ENCODE data around the gene MRTFA.

The MRTFA gene

GRCh38 chr22:40671369-40671768 is 34.9 kb upstream of the MRTFA start:
- H3K4me3 ChIP-seq (ENCODE audit: low read length) = no peak overlapping the region
- no peak for DNase-seq (ENCODE audit: low read depth)
- TF ChIP-seq CTCF (conservative IDR thresholded peaks at IDR 0.05; ENCODE audit: low read length) = no peak

DNA sequence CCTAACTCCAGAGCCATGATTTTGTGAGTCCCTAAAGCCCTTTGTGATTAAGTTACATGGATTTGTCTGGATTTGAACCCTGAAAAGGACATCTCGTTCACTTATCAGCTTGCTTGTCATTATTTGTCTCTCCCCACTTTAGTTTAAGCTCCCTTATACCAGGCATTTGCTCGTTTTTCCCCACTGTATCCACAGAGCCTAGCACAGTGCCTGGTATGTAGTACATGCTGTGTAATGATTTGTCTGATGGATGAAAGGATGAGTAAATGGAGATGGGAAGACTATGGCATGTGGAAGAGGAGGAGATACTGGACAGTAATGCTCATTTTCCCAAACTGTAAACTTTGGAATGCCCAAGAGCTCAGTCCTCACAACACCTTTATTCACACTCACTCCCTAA is 33.5 kb upstream of the MRTFA start:
- TF ChIP-seq CTCF (conservative IDR thresholded peaks at IDR 0.05; ENCODE audit: low read length) = no peak
- H3K4me3 ChIP-seq (ENCODE audit: low read length) = no peak overlapping the region
- no peak for DNase-seq (ENCODE audit: low read depth)

GRCh38 chr22:40668611-40669411 is 32.3 kb upstream of the MRTFA start:
- no peak for TF ChIP-seq CTCF (conservative IDR thresholded peaks at IDR 0.05; ENCODE audit: low read length)
- no peak overlapping the region for H3K4me3 ChIP-seq (ENCODE audit: low read length)
- DNase-seq (ENCODE audit: low read depth) = peak; percentile 88

GRCh38 chr22:40666151-40666848 is 29.8 kb upstream of the MRTFA start:
- TF ChIP-seq CTCF (conservative IDR thresholded peaks at IDR 0.05; ENCODE audit: low read length) = no peak
- peak; percentile 89 for DNase-seq (ENCODE audit: low read depth)

GRCh38 chr22:40665312-40665711 is 28.8 kb upstream of the MRTFA start:
- no peak overlapping the region for H3K4me3 ChIP-seq (ENCODE audit: low read length)
- peak; percentile 78 for DNase-seq (ENCODE audit: low read depth)
- TF ChIP-seq CTCF (conservative IDR thresholded peaks at IDR 0.05; ENCODE audit: low read length) = no peak

More at GRCh38 chr22:40666151-40666848, 29.8 kb upstream of the MRTFA start:
- H3K4me3 ChIP-seq (ENCODE audit: low read length) = no peak overlapping the region

GRCh38 chr22:40661671-40662070 is 25.2 kb upstream of the MRTFA start:
- H3K4me3 ChIP-seq (ENCODE audit: low read length) = no peak overlapping the region
- TF ChIP-seq CTCF (conservative IDR thresholded peaks at IDR 0.05; ENCODE audit: low read length) = no peak
- no peak for DNase-seq (ENCODE audit: low read depth)

GRCh38 chr22:40660730-40661129 is 24.2 kb upstream of the MRTFA start:
- TF ChIP-seq CTCF (conservative IDR thresholded peaks at IDR 0.05; ENCODE audit: low read length) = no peak
- no peak overlapping the region for H3K4me3 ChIP-seq (ENCODE audit: low read length)
- no peak for DNase-seq (ENCODE audit: low read depth)
